Fibroblast of lung (primary cell): Measurements from ENCODE around the gene PMFBP1. TPM values are rescaled to one million over a fixed set of nuclear protein-coding genes. Genes with fewer than 3 reads are reported as not detected.

ENCODE experiments used
- DNase-seq, 2 donors: peaks; one replicate each; pipeline versions ENCODE4 v3.0.0 to v3.0.0-alpha.2; 2010; ENCODE audit warnings: low read depth in 2 of 2
- H2AFZ ChIP-seq: 2 replicates; pipeline ENCODE4 v1.5.1; 2012; ENCODE audit warnings: low read length, control low read depth, inconsistent platforms
- H3K27ac ChIP-seq: 2 replicates; pipeline ENCODE4 v1.5.1; 2011; ENCODE audit warnings: low read length, control low read depth; ENCODE audit not compliant: insufficient read depth
- H3K27me3 ChIP-seq: 2 replicates; pipeline ENCODE4 v1.5.1; 2011; ENCODE audit warnings: mild to moderate bottlenecking, low read length; ENCODE audit not compliant: control insufficient read depth, insufficient read depth
- H3K36me3 ChIP-seq: 2 replicates; pipeline ENCODE4 v1.5.1; 2011; ENCODE audit warnings: low read length; ENCODE audit not compliant: control insufficient read depth, insufficient read depth
- H3K4me1 ChIP-seq: 2 replicates; pipeline ENCODE4 v1.5.1; 2011; ENCODE audit warnings: low read length; ENCODE audit not compliant: control insufficient read depth, insufficient read depth; ENCODE audit errors: extremely low read depth
- H3K4me2 ChIP-seq: 2 replicates; pipeline ENCODE4 v1.5.1; 2011; ENCODE audit warnings: low read length, control low read depth; ENCODE audit not compliant: insufficient read depth; ENCODE audit errors: extremely low read depth
- H3K4me3 ChIP-seq, 4 experiments: fragments of 200-600 bp in 1 of 4; sonication (generic) in 1 of 4; replicated peaks in 1 of 4; 2 replicates each; pipeline ENCODE4 v1.5.1; 2011 to 2016; ENCODE audit warnings: low read length in 4 of 4, low read depth in 3 of 4, mild to moderate bottlenecking in 3 of 4, control low read depth in 2 of 4, inconsistent platforms in 1 of 4, mixed read lengths in 1 of 4; ENCODE audit not compliant: insufficient read depth in 1 of 4; ENCODE audit errors: control extremely low read depth in 1 of 4
- H3K79me2 ChIP-seq: 2 replicates; pipeline ENCODE4 v1.5.1; 2012; ENCODE audit warnings: mild to moderate bottlenecking, low read length, inconsistent platforms; ENCODE audit not compliant: control insufficient read depth, insufficient read depth
- H3K9ac ChIP-seq: 2 replicates; pipeline ENCODE4 v1.5.1; 2011; ENCODE audit warnings: mild to moderate bottlenecking, low read length, control low read depth; ENCODE audit not compliant: insufficient read depth
- H3K9me3 ChIP-seq: 2 replicates; pipeline ENCODE4 v1.5.1; 2012; ENCODE audit warnings: low read depth, low read length; ENCODE audit not compliant: control insufficient read depth, insufficient read depth
- H4K20me1 ChIP-seq: 2 replicates; pipeline ENCODE4 v1.5.1; 2011; ENCODE audit warnings: low read length; ENCODE audit not compliant: control insufficient read depth, insufficient read depth; ENCODE audit errors: extremely low read depth
- CTCF ChIP-seq, 2 donors: IDR thresholded peaks in 1 of 2; conservative IDR thresholded peaks in 1 of 2; 1 replicate in 1 of 2; 2 replicates in 1 of 2; pipeline ENCODE4 v1.5.1; 2011 to 2012; ENCODE audit warnings: low read length in 2 of 2, control low read depth in 1 of 2, inconsistent platforms in 1 of 2, low read depth in 1 of 2, mild to moderate bottlenecking in 1 of 2
- EZH2 ChIP-seq: IDR thresholded peaks from 2 replicates; pipeline ENCODE4 v1.5.1; 2012; ENCODE audit warnings: low read length, control low read depth, mild to moderate bottlenecking; ENCODE audit errors: missing control alignments
- polyA plus RNA-seq, 2 donors: library from polyadenylated mRNA; depleted of rRNA in 1 of 2; stranded (reverse) in 1 of 2; unstranded in 1 of 2; fragments of >200 nt; gene quantifications; 2 replicates each; pipeline ENCODE4 v1.2.1, GENCODE V29; 2011 to 2012; ENCODE audit warnings: missing spikeins in 1 of 2
- total RNA-seq: library from RNA; depleted of rRNA; stranded (reverse); fragments of >200 nt; gene quantifications from 2 replicates; pipeline ENCODE4 v1.2.1, GENCODE V29; 2014

Gene PMFBP1
- total and polyA plus RNA-seq, 2 donors (not counting 1 experiment from before 2014, with no cell fraction given), result 0.12 to 0.17 TPM

- H2AFZ ChIP-seq, result no peak overlapping the region
- no peaks in the 10 kb centered on the region for H4K20me1 ChIP-seq
- TF ChIP-seq EZH2 (no peak), CTCF (conservative IDR thresholded peaks at IDR 0.05 in 1 of 2, IDR thresholded peaks at IDR 0.05 in 1 of 2; ENCODE audit: low read depth in 1 of 2, low read length in 2 of 2) (no peak)
- no peaks in the 10 kb centered on the region for H3K36me3 ChIP-seq
- DNase-seq, result no peak
- no peak overlapping the region for H3K4me2 ChIP-seq
- no peak overlapping the region for H3K9ac ChIP-seq
- no peaks in the 10 kb centered on the region for H3K9me3 ChIP-seq
- H3K4me3 ChIP-seq, result no peak overlapping the region
- H3K79me2 ChIP-seq, result no peaks in the 10 kb centered on the region
- H3K4me1 ChIP-seq, result no peaks in the 10 kb centered on the region
- no peaks in the 10 kb centered on the region for H3K27me3 ChIP-seq
- no peak overlapping the region for H3K27ac ChIP-seq
These were observed 23.7 kb upstream of the PMFBP1 start for GRCh38 chr16:72195609-72196008.

GRCh38 chr16:72191551-72191950 is 19.6 kb upstream of the PMFBP1 start:
- H3K36me3 ChIP-seq, result no peaks in the 10 kb centered on the region
- no peaks in the 10 kb centered on the region for H3K27me3 ChIP-seq
- no peak overlapping the region for H2AFZ ChIP-seq
- H3K4me1 ChIP-seq, result no peaks in the 10 kb centered on the region
- H3K9me3 ChIP-seq, result peaks cover 4% of the 10 kb centered on the region
- TF ChIP-seq CTCF (conservative IDR thresholded peaks at IDR 0.05 in 1 of 2, IDR thresholded peaks at IDR 0.05 in 1 of 2; ENCODE audit: low read depth in 1 of 2, low read length in 2 of 2) (no peak), EZH2 (no peak)
- H3K4me3 ChIP-seq, result no peak overlapping the region
- no peak overlapping the region for H3K27ac ChIP-seq
- H4K20me1 ChIP-seq, result no peaks in the 10 kb centered on the region
- no peak overlapping the region for H3K9ac ChIP-seq
- no peak for DNase-seq
- H3K4me2 ChIP-seq, result no peak overlapping the region
- H3K79me2 ChIP-seq, result no peaks in the 10 kb centered on the region

GRCh38 chr16:72189865-72190371 is 18.0 kb upstream of the PMFBP1 start:
- no peak overlapping the region for H3K4me3 ChIP-seq
- peak overlapping the region; percentile 23 for H2AFZ ChIP-seq
- peak; percentile 75 to 78 for DNase-seq
- no peak overlapping the region for H3K9ac ChIP-seq
- no peaks in the 10 kb centered on the region for H4K20me1 ChIP-seq
- H3K4me2 ChIP-seq, result no peak overlapping the region
- no peaks in the 10 kb centered on the region for H3K4me1 ChIP-seq
- no peaks in the 10 kb centered on the region for H3K79me2 ChIP-seq
- TF ChIP-seq EZH2 (no peak), CTCF (conservative IDR thresholded peaks at IDR 0.05 in 1 of 2, IDR thresholded peaks at IDR 0.05 in 1 of 2; ENCODE audit: low read depth in 1 of 2, low read length in 2 of 2) (no peak)
- no peaks in the 10 kb centered on the region for H3K27me3 ChIP-seq
- H3K36me3 ChIP-seq, result no peaks in the 10 kb centered on the region
- peak overlapping the region; percentile 27 for H3K27ac ChIP-seq
- peaks cover 4% of the 10 kb centered on the region for H3K9me3 ChIP-seq
